Upper lobe of left lung (tissue), 4 donors: ENCODE measurements around the gene WBP1L.

Source experiments
- POLR2A ChIP-seq, 4 donors: fragments of 450-650 bp; IDR thresholded peaks; one replicate each; pipeline ENCODE4 v1.5.1; 2016 to 2017; ENCODE audit warnings: antibody characterized with exemption in 4 of 4, mild to moderate bottlenecking in 2 of 4
- POLR2AphosphoS5 ChIP-seq, 2 donors: sonication (generic); formaldehyde crosslinking; IDR thresholded peaks; one replicate each; pipeline ENCODE4 v1.5.1; 2017; ENCODE audit warnings: antibody characterized with exemption in 2 of 2
- TF ChIP-seq, protein P1 (sequence below), 6 experiments: fragments of 450-650 bp in 4 of 6; fragments of 200-600 bp in 2 of 6; sonication (generic) in 2 of 6; IDR thresholded peaks; one replicate each; pipeline ENCODE4 v1.5.1; 2016 to 2019; ENCODE audit warnings: antibody characterized with exemption in 6 of 6

DNA sequence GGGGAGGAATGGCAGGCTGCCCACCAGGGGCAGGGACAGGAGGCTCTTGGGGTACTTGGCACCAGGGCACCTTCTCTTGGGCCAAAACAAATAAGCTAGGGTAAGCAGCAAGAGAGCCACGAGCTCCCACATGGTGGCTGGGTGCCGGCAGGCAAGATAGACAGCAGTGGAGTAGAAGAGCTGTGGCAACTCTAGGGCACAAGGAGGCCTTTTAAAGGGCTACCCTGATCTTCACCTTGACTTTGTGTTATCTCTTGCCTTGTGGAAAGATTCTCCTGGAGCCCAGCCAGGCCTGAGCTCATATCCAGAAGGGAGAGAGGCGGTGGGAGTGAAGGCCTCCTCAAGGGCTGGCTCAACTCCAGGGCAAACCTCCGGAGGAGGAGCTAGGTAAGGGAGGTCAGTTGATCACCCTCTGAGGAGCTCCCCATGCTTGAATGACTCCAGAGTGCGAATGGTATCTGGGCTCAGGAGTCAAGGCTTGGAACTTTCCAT is 93.5 kb downstream of the WBP1L start, which contains the start of gene CYP17A1:
- TF ChIP-seq POLR2AphosphoS5 (IDR thresholded peaks at IDR 0.05) (no peak), POLR2A (IDR thresholded peaks at IDR 0.05) (no peak)
- TF ChIP-seq, protein P1, sequence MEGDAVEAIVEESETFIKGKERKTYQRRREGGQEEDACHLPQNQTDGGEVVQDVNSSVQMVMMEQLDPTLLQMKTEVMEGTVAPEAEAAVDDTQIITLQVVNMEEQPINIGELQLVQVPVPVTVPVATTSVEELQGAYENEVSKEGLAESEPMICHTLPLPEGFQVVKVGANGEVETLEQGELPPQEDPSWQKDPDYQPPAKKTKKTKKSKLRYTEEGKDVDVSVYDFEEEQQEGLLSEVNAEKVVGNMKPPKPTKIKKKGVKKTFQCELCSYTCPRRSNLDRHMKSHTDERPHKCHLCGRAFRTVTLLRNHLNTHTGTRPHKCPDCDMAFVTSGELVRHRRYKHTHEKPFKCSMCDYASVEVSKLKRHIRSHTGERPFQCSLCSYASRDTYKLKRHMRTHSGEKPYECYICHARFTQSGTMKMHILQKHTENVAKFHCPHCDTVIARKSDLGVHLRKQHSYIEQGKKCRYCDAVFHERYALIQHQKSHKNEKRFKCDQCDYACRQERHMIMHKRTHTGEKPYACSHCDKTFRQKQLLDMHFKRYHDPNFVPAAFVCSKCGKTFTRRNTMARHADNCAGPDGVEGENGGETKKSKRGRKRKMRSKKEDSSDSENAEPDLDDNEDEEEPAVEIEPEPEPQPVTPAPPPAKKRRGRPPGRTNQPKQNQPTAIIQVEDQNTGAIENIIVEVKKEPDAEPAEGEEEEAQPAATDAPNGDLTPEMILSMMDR (IDR thresholded peaks at IDR 0.05) = no peak
